Uterus (tissue), 4 donors: ENCODE data around the gene EPHA7. TPM values are rescaled to one million over a fixed set of nuclear protein-coding genes. Genes with fewer than 3 reads are reported as not detected.

ENCODE experiments used
- DNase-seq, 2 donors: peaks; one replicate each; pipeline ENCODE4 v3.0.0-alpha.2; 2019 to 2020
- H3K27ac ChIP-seq, 2 donors: fragments of 200-600 bp; sonication (generic); 1 replicate in 1 of 2; 2 replicates in 1 of 2; pipeline ENCODE4 v1.5.1; 2016 to 2018
- H3K27me3 ChIP-seq, 2 donors: fragments of 200-600 bp; sonication (generic); one replicate each; pipeline ENCODE4 v1.5.1; 2018 to 2019; ENCODE audit warnings: control low read depth in 1 of 2
- H3K36me3 ChIP-seq, 2 donors: fragments of 200-600 bp; sonication (generic); one replicate each; pipeline ENCODE4 v1.5.1; 2019; ENCODE audit warnings: control low read depth in 1 of 2
- H3K4me1 ChIP-seq, 2 donors: fragments of 200-600 bp; sonication (generic); one replicate each; pipeline ENCODE4 v1.5.1; 2018 to 2019; ENCODE audit warnings: control low read depth in 1 of 2
- H3K4me3 ChIP-seq, 2 donors: fragments of 200-600 bp; sonication (generic); 1 replicate in 1 of 2; 2 replicates in 1 of 2; pipeline ENCODE4 v1.5.1; 2018 to 2019; ENCODE audit warnings: mild to moderate bottlenecking in 1 of 2
- H3K9me3 ChIP-seq, 2 donors: fragments of 200-600 bp; sonication (generic); one replicate each; pipeline ENCODE4 v1.5.1; 2019; ENCODE audit warnings: control low read depth in 1 of 2
- CTCF ChIP-seq, 4 experiments: fragments of 200-600 bp in 2 of 4; fragments of 450-650 bp in 2 of 4; sonication (generic) in 2 of 4; IDR thresholded peaks; one replicate each; pipeline ENCODE4 v1.5.1; 2016 to 2019; ENCODE audit warnings: antibody characterized with exemption in 4 of 4, mild to moderate bottlenecking in 2 of 4, moderate library complexity in 1 of 4
- POLR2A ChIP-seq, 2 donors: fragments of 450-650 bp; IDR thresholded peaks; one replicate each; pipeline ENCODE4 v1.6.1; 2016; ENCODE audit warnings: antibody characterized with exemption in 2 of 2, mild to moderate bottlenecking in 1 of 2, moderate library complexity in 1 of 2
- intact Hi-C: fragments of 100-400 bp; cut with DNase I; formaldehyde crosslinking; loops from one replicate; pipeline ENCODE4 v1.15.1; 2023; ENCODE audit warnings: low total_unique reads
- total RNA-seq, 4 donors: library from RNA; depleted of rRNA in 3 of 4; stranded (reverse); fragments of >200 nt in 3 of 4; gene quantifications; one replicate each; pipeline versions ENCODE4 v1.1.0 to v1.2.4, GENCODE V29; 2014 to 2023
- donor health status: DM: yes; HTN: yes; CAD: no.

EPHA7 gene
- total RNA-seq, 4 donors from 2014 or later = 0.77 to 46.8 (median 2.1) TPM

- Histone ChIP-seq H3K4me3 (no peak overlapping the region), H3K27ac (no peak overlapping the region), H3K27me3 (no peaks in the 10 kb centered on the region), H3K36me3 (no peaks in the 10 kb centered on the region), H3K9me3 (no peaks in the 10 kb centered on the region), H3K4me1 (no peaks in the 10 kb centered on the region)
- intact Hi-C loops = no loop called here
- no peak for TF ChIP-seq POLR2A (IDR thresholded peaks at IDR 0.05)
- no peak for TF ChIP-seq CTCF (IDR thresholded peaks at IDR 0.05)
- no peak for DNase-seq
These were observed 147.1 kb downstream of the EPHA7 start for GRCh38 chr6:93272211-93272610.

GRCh38 chr6:93266116-93266817 is 153.1 kb downstream of the EPHA7 start:
- H3K36me3 ChIP-seq = no peaks in the 10 kb centered on the region

GRCh38 chr6:93260881-93261280 is 158.5 kb downstream of the EPHA7 start:
- H3K27me3 ChIP-seq = no peaks in the 10 kb centered on the region
- no peak overlapping the region for H3K4me3 ChIP-seq
- H3K36me3 ChIP-seq = no peaks in the 10 kb centered on the region
- H3K9me3 ChIP-seq = no peaks in the 10 kb centered on the region
- DNase-seq = no peak
- H3K27ac ChIP-seq = no peak overlapping the region
- intact Hi-C loops = no loop called here
- no peaks in the 10 kb centered on the region for H3K4me1 ChIP-seq
- TF ChIP-seq POLR2A (IDR thresholded peaks at IDR 0.05) (no peak), CTCF (IDR thresholded peaks at IDR 0.05) (no peak)

More at GRCh38 chr6:93266116-93266817, 153.1 kb downstream of the EPHA7 start:
- no peaks in the 10 kb centered on the region for H3K9me3 ChIP-seq
- no peak overlapping the region for H3K4me3 ChIP-seq
- DNase-seq = no peak
- no peak for TF ChIP-seq CTCF (IDR thresholded peaks at IDR 0.05)
- TF ChIP-seq POLR2A (IDR thresholded peaks at IDR 0.05) = no peak
- H3K4me1 ChIP-seq = no peaks in the 10 kb centered on the region
- no peaks in the 10 kb centered on the region for H3K27me3 ChIP-seq
- no peak overlapping the region for H3K27ac ChIP-seq
- intact Hi-C loops = no loop called here

DNA sequence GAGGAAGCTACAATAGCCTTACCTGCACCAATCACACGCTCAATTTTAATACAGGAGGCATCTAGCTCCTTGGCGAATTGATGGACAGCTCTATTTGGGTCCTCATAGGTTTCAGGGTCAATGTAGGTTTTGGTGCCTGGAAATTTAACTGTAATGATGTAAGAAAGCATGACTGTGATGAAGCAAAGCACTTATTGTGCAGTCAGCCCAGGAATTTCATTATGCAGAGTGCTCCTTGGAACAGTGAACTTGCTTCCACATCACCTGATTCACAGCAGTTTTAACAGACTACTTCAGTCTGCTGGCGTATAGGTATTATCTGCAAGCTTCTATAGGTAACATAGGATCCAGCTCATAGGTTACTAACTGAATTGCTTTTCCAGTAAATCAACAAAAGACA is 160.0 kb downstream of the EPHA7 start:
- Histone ChIP-seq H3K4me3 (no peak overlapping the region), H3K9me3 (no peaks in the 10 kb centered on the region), H3K27ac (no peak overlapping the region), H3K36me3 (no peaks in the 10 kb centered on the region), H3K27me3 (no peaks in the 10 kb centered on the region), H3K4me1 (no peaks in the 10 kb centered on the region)
- TF ChIP-seq POLR2A (IDR thresholded peaks at IDR 0.05) (no peak), CTCF (IDR thresholded peaks at IDR 0.05) (no peak)
- intact Hi-C loops = no loop called here
- no peak for DNase-seq

DNA sequence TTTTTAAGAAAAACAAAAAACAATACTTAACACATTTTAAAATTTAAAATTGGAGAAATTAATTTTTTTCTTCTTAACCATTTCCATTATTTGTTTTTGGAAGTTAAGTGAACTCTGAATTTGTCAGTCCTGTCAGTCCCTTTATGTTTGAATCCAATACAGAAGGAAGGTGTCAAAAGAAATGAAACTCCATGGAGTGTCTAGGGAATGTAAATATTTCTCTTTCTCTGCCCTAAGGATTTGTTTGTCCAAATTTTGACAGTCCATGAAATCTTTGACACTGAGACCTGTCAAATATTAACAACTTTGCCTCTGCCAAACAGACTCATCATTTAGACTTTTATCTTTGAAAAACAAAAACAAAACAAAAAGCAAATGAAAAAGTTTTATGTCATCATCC is 166.4 kb downstream of the EPHA7 start:
- no peak for DNase-seq
- no peaks in the 10 kb centered on the region for H3K4me1 ChIP-seq
- H3K27ac ChIP-seq = no peak overlapping the region
- H3K36me3 ChIP-seq = no peaks in the 10 kb centered on the region
- intact Hi-C loops = no loop called here
- H3K4me3 ChIP-seq = no peak overlapping the region
- TF ChIP-seq CTCF (IDR thresholded peaks at IDR 0.05) (no peak), POLR2A (IDR thresholded peaks at IDR 0.05) (no peak)
- no peaks in the 10 kb centered on the region for H3K27me3 ChIP-seq
- H3K9me3 ChIP-seq = no peaks in the 10 kb centered on the region
